ENCODE measurements around the gene HSH2D.

HSH2D gene

GRCh38 chr19:16121141-16121540 is 22.3 kb upstream of the HSH2D start:
- no peak for DNase-seq

- no peak for DNase-seq
Observed at GRCh38 chr19:16121967-16122366, 21.5 kb upstream of the HSH2D start.

GRCh38 chr19:16124953-16125352 is 18.5 kb upstream of the HSH2D start:
- DNase-seq: no peak

GRCh38 chr19:16125737-16126495 is 17.6 kb upstream of the HSH2D start:
- no peak for DNase-seq

GRCh38 chr19:16127080-16127479 is 16.4 kb upstream of the HSH2D start:
- no peak for DNase-seq

DNA sequence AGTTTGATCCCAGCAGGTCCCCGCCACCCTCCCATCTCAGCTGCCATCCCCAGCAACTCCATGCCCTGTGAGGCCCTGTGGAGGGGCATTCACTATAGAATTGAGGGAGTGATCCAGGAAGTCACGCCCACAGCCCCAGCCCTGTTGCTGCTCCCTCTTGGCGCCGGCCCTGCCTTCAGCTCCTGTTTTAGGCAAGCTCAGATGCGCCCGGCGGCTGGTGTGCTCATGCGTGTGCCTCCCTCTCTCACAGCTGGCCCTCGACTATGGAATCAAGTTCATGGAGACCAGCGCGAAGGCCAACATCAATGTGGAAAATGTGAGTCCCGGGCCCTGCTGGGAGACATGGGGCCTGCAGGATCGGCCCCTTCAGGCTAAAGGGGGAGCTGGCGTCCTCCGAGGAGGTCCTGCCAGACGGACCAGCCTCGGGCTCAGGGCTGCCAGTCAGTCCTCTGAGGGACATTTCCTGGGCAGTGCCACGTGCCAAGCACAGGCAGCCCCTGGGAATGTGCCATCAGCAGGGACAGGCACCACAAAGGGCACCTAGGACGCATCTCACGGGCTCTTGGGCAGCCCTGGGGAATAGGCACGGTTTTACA is 15.6 kb upstream of the HSH2D start:
- DNase-seq: no peak

DNA sequence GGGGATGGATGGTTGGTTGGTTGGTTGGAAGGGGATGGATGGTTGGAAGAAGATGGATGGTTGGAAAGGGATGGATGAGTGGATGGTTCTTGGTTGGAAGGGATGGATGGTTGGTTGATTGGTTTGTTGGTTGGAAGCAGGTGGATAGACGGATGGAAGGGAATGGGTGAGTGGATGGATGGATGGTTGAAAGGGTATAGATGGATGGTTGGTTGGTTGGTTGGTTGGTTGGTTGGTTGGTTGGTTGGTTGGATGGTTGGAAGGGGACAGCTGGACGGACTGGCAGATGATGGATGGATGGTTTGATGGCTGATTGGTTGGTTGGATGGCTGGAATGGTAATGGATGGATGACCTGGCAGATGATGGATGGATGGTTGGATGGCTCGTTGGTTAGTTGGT is 11.8 kb upstream of the HSH2D start:
- DNase-seq: no peak

- DNase-seq: no peak
Observed at GRCh38 chr19:16133818-16134217, 9.7 kb upstream of the HSH2D start.

DNA sequence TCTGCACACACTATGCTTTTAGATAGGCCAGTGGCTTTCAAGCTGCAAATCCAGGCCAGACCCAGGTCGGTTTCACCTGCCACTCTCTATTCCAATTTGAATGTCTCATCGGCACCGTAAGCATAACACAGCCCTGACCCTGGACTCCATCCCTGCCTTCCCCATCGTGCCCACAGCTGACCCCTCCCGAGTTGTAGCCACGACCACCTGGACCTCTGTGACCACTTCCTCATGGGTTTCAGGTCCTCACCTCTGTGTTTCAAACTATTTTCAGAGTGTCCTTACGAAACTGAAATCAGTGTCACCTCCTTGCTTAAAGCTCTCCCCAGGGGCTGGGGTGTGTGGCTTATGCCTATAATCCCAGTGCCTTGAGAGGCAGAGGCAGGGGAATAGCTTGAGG is 9.0 kb upstream of the HSH2D start:
- no peak for DNase-seq

GRCh38 chr19:16135430-16136127 is 7.9 kb upstream of the HSH2D start:
- no peak for DNase-seq

GRCh38 chr19:16136185-16136999 is 7.1 kb upstream of the HSH2D start:
- no peak for DNase-seq

GRCh38 chr19:16139752-16140151 is 3.7 kb upstream of the HSH2D start:
- DNase-seq: no peak

- no peak for DNase-seq
Observed at GRCh38 chr19:16141043-16141442, 2.4 kb upstream of the HSH2D start.

- no peak for DNase-seq
Observed at GRCh38 chr19:16142032-16142580, 1.4 kb upstream of the HSH2D start.

GRCh38 chr19:16144216-16144581 is 714 bp downstream of the HSH2D start:
- no peak for DNase-seq

- no peak for DNase-seq
Observed at GRCh38 chr19:16146112-16146511, 2.6 kb downstream of the HSH2D start.

GRCh38 chr19:16148443-16149229 is 5.2 kb downstream of the HSH2D start:
- no peak for DNase-seq

GRCh38 chr19:16153582-16154336 is 10.3 kb downstream of the HSH2D start:
- DNase-seq: no peak

- no peak for DNase-seq
Observed at GRCh38 chr19:16154557-16154956, 11.1 kb downstream of the HSH2D start.

DNA sequence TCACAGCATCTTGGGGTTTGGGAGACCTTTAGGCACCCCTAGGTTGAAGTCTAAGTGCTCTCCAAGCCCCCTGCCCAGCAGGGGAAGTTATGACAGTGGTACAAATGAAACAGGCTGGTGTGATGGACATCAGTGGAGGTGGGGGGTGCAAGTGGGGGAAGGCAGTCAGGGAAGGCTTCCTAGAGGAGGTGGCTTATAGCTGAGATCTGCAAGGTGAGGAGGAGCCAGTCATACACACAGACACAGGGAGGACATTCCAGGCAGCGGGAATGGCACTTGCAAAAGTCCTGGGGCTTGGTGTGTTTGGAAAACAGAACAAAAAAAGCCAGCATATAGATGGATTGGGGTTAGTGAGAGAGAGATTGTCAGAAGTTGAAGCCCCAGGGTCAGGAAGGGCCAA is 11.6 kb downstream of the HSH2D start:
- DNase-seq: no peak

- DNase-seq: no peak
Observed at GRCh38 chr19:16156904-16157303, 13.4 kb downstream of the HSH2D start.

Data from activated CD4-positive, alpha-beta T cell treated with anti-CD3 and anti-CD28 coated beads, Interleukin-2, amount 50 U/mL, for 48 hours (primary cell).